ENCODE measurements around the gene ACOT9.
"Not testable (repeated sequence)": the region's sequence is repeated elsewhere in the genome, so short reads cannot be mapped to it uniquely, and the experiment has no call there.

The ACOT9 gene

GRCh38 chrX:23742697-23743622, at the start of gene ACOT9:
Gene ACOT9 (minus strand): TSS chrX:23743276. CDS start chrX:23743144, 132 bp downstream.
- DNase-seq (ENCODE audit: low read depth, low spot score): peak; percentile 19

GRCh38 chrX:23790155-23790497, 47.0 kb upstream of the ACOT9 start:
- DNase-seq (ENCODE audit: low read depth, low spot score): no peak

GRCh38 chrX:23789386-23790154, 46.5 kb upstream of the ACOT9 start:
- no peak for DNase-seq (ENCODE audit: low read depth, low spot score)

GRCh38 chrX:23788946-23789345, 45.9 kb upstream of the ACOT9 start:
- no peak for DNase-seq (ENCODE audit: low read depth, low spot score)

GRCh38 chrX:23788521-23788920, 45.4 kb upstream of the ACOT9 start:
- DNase-seq (ENCODE audit: low read depth, low spot score): no peak

GRCh38 chrX:23787745-23788118, 44.7 kb upstream of the ACOT9 start:
- DNase-seq (ENCODE audit: low read depth, low spot score): no peak

- no peak for DNase-seq (ENCODE audit: low read depth, low spot score)
Measured at GRCh38 chrX:23786268-23786815, 43.3 kb upstream of the ACOT9 start.

- no peak for DNase-seq (ENCODE audit: low read depth, low spot score)
Measured at GRCh38 chrX:23785580-23785979, 42.5 kb upstream of the ACOT9 start.

GRCh38 chrX:23784470-23785331, 41.6 kb upstream of the ACOT9 start:
- DNase-seq (ENCODE audit: low read depth, low spot score): no peak

- no peak for DNase-seq (ENCODE audit: low read depth, low spot score)
Measured at GRCh38 chrX:23783589-23784469, 40.8 kb upstream of the ACOT9 start.

GRCh38 chrX:23782863-23783588, 40.0 kb upstream of the ACOT9 start, which contains the start of gene SAT1:
Gene SAT1 (plus strand): TSS chrX:23783173. CDS start chrX:23783352, 179 bp downstream.
- peak; percentile 86 for DNase-seq (ENCODE audit: low read depth, low spot score)

- no peak for DNase-seq (ENCODE audit: low read depth, low spot score)
Measured at GRCh38 chrX:23782455-23782854, 39.4 kb upstream of the ACOT9 start.

- DNase-seq (ENCODE audit: low read depth, low spot score): no peak
Measured at GRCh38 chrX:23779025-23779424, 35.9 kb upstream of the ACOT9 start.

- no peak for DNase-seq (ENCODE audit: low read depth, low spot score)
Measured at GRCh38 chrX:23776363-23776762, 33.3 kb upstream of the ACOT9 start.

GRCh38 chrX:23773601-23774175, 30.6 kb upstream of the ACOT9 start:
- no peak for DNase-seq (ENCODE audit: low read depth, low spot score)

- DNase-seq (ENCODE audit: low read depth, low spot score): not testable (repeated sequence)
Measured at GRCh38 chrX:23771086-23771485, 28.0 kb upstream of the ACOT9 start.

- DNase-seq (ENCODE audit: low read depth, low spot score): no peak
Measured at GRCh38 chrX:23770142-23770541, 27.1 kb upstream of the ACOT9 start.

GRCh38 chrX:23766650-23767551, 23.8 kb upstream of the ACOT9 start:
- no peak for DNase-seq (ENCODE audit: low read depth, low spot score)
